Measurements from ENCODE around the gene PAX3.
"Not testable (repeated sequence)": the region's sequence is repeated elsewhere in the genome, so short reads cannot be mapped to it uniquely, and the experiment has no call there.

The PAX3 gene

DNA sequence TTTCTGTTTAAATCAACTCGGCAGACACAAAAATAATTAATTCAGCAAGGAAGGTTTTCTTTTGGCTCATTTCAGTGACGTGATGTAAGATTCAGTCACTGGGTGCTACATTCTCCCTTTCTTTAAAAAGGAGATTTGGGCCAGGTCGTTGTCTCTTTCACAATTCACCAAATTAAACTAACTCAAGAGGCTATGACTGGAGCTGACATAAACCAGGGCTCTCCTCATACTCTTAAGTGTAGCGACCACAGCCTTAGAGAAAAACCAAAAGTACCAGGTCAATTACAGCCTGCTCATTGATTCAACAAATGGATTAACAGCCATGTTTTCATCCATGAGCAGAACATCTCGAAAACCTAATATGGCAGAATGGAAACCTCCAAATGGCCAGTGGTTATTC is 85.7 kb downstream of the PAX3 start:
- no peak for DNase-seq (ENCODE audit: low spot score)

DNA sequence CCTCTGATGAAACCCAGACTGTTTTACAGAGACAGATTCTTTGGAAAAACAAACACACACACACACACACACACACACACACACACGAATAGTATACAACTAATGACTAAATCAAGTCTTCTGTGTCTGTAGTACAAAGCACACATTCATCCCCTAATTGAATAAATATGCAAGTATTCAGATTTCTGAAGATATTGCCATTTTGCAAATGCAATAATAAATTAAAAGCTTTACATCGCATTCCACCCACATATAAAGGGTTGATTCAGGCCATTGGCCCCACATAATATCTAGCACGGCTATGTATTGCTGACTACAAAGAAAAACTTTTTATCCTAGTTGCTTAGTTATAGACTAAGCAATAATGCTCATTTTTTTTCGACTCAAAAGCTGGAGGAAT is 86.2 kb downstream of the PAX3 start:
- no peak for DNase-seq (ENCODE audit: low spot score)

DNA sequence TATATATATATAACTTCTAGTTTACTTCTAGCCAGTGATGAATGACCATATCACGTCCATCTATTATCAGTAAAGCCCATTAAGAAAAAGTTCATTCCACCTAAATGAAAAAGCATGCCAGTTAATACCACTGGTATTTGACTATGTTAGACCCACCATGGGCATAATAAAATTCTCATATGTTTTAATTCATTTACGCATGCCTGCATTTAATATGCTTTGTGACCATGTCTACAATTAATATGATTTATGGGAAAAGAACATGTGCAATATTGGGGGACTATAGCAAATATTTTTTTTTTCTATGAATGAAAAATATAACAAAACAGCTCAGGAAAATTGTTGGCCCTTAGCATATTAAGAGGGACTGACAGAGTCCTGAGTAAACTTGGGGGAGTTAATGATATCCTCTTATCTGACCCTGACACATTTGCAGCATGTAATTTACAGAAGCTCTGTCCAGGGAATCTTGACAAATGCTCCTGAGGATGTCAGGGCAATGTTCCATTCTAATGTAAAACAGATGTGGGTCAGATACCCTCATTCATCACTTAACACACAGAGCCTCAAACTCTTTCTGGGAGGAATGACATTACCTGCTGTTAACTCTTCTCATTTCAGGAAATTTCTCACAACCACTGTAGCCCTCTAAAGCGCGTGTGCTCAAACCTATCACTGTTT is 90.6 kb downstream of the PAX3 start:
- DNase-seq (ENCODE audit: low spot score), result no peak

DNA sequence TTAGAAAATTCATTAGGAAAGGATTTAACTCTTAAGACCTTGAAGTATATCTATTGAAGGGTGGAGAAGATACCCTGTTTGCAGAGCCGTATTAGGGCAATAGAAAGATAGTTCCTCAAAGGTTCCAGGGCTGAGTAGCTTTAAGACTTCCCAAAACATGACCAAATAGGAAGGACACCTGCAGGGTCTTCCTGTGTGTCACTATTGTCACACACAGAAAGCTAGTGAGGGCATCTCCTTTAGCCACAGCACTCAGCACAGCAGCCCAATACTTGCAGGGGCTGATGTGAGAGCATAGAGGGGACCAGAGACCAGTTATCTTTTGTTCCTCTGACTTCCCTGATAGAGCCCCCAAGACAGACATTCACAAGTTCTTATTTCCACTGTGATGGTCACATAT is 93.7 kb downstream of the PAX3 start:
- DNase-seq (ENCODE audit: low spot score), result no peak

DNA sequence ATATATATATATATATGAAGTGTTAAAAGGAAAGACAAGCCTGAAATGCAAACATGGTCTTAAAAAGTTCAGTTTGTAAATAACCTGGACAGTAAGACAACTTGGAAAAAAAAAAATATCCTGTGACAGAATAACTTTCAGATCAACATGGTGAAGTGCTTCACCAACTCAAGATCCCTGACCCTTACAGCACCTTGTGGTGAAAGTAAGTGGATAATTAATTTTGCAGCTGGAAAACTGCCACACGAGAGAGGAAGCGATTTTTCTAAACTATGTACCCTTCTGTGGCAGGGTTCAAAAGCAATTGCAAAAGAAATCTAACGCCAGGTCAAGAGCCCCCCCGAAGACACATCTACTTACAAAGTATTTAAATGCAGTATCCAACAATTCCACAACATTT is 95.8 kb downstream of the PAX3 start:
- DNase-seq (ENCODE audit: low spot score), result no peak

DNA sequence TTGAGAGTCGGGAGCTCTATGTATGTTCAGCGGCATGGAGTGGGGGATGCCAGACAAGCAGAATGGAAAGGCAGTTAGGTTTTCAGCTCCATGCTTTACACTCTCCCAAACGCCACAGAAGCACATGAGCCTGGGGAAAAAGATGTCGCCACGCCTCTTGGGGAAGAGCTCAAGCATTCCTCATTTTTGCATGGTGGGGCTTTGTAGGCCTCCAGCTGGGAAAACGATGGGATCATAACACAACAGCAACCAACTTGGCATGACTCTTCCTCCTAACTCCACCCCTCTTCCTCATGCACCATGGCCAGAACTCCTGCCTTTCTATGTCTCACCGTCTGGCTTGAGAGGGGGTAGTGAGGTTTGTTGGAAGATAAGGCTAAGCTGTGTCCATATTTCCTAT is 102.6 kb downstream of the PAX3 start:
- no peak for DNase-seq (ENCODE audit: low spot score)

DNA sequence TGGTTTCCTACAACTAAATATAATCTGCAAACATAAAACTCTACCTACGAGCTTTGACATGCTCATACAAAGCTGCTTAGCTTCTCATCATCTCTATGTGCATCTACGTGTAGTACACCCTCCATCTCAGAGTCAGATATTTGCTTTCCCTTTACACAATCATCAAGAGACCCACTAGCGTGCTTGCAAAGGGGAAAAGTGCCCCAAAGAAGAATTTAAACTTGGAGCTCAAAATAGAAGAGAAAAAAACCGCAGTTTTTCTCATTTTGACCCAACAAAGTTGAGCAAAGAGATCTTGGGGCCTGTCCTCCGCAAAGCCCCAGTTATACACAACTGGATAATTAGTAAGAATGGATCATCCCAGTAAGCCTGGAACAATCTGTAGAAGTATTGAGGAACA is 104.1 kb downstream of the PAX3 start:
- no peak for DNase-seq (ENCODE audit: low spot score)

DNA sequence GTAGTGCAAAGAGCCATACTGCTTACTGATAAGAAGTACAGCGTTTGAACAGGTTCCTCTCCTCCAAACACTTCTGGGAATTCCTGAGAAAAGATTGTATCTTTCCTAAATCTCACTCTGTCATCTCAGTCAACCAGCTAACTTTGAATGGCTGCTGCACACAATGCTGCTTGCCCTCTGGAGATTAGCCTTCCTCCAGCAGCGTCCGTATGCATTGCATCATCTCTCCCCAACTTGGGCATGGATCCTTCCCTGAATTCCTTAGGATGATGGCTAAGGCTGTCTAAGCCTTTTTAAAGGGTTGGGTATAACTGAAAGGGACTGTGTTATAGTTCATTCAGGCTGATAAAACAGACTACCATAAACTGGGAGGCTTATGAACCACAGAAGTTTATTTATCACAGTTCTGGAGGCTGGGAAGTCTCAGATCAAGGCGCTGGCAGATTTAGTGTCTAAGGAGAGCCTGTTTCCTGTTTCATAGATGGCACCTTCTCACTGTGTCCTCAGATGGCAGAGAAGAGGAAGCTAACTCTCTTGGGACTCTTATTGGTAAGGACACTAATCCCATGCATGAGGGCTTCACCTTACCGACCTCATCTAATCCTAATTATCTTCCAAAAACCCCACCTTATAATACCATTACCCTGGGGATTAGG is 105.3 kb downstream of the PAX3 start:
- DNase-seq (ENCODE audit: low spot score), result no peak

DNA sequence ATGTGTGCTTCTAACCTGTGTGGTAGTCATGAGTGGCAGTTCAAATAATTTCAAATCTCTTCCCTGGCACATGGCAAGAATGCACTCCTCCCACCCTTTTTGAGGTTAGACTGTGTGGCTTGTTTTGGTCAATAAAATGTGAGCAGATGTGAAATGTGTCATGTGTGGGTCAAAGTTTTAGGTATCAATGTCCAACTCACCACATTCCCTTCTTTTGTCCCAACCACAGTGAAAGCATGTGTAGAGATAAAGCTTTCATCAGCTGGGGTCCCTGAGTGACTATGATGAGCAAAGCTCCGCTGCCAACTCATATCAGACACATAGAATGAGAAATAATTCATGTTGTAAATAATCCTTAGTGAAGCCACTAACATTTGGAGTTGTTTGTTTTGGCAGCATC is 118.2 kb downstream of the PAX3 start:
- DNase-seq (ENCODE audit: low spot score), result peak; percentile 40

DNA sequence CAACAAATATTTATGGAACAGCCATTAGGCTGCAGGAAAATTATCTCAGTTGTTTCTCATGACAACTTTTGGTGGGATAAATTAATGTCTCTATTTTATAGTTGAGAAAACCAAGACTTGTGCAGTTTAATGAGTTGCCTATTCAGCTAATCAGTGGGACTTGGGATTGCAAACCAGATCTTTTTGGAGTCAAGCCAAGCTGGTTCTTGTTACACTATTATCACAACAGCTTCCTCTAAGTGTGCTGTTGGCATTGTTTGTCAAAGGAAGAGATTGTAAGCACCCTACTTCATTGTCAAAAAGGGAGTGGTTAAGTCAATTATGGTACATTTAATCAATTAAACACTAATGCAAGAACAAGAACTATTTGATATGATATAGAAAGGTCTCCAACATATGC is 119.2 kb downstream of the PAX3 start:
- no peak for DNase-seq (ENCODE audit: low spot score)

DNA sequence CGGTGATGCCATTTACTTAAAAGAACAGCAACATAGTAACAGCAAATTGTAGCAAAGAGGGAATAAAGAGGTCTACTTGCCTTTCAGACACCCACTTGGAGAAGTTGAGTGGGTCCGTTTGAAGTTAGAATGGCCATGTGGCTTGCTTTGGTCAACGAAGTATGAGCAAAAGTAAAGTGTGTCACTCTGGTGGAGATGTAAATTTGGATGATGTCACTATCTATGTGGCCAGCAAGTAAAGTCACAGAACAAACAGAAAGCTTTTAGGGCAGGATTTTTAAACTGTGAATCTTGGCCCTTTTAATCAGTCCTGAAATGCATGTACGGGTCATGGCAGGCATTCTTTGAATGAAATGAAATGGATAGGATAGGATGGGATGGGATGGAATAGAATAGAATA is 120.3 kb downstream of the PAX3 start:
- DNase-seq (ENCODE audit: low spot score), result no peak

DNA sequence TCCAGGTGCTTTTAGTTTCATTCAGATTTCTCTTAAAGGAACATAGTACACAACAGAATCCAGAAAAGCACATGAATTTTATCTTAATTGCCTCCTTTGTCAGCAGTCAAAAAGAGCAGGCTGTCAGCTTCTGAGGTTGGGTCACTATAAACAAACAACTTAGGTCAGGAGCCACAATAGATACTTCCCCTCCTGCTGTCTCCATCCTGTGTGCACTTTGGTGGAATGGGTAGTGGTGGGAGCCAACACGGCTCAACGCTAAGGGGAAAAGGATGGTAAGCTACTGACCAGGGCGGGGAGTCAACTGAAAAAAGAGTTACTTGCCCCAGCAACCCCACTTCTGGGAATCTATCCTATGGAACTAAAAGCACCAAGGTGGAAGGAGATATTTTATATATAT is 121.9 kb downstream of the PAX3 start:
- no peak for DNase-seq (ENCODE audit: low spot score)

DNA sequence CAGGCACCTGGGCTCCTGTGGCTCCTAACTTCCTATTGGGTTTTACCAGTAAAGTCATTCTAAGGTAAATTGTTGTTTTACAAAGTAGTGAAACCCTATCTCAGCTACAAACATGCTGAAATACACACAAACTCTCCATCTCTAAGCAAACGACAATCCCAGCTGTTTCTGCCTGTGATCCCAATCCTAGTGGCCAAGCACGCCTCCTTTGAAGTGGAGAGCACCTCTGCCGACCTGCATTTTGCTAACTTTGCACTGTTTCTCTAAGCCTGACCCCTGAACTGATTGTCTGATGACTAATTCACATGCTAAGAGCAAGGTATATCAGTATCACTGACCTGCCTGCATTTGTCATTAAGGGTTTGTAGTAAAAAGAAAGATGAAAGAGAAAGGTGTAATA is 124.3 kb downstream of the PAX3 start:
- peak; percentile 66 for DNase-seq (ENCODE audit: low spot score)

DNA sequence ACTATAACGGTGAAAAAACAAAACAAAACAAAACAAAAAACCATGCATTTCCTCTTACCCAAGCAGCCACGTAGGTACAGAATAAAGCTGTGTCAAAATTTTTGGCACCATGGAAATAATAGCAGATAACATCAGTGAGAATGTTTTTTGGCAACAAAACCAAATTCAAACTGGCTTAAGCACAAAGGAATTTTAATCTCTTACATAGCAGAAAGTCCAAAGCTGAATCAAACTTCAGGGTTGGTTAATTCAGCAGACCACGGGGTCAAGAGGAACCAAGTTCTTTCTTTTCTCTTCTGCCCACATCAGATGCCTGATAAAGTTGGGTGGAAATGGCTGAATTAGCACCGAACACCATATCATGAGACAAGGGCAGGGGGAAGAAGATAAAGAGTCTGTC is 129.5 kb downstream of the PAX3 start:
- DNase-seq (ENCODE audit: low spot score), result no peak

DNA sequence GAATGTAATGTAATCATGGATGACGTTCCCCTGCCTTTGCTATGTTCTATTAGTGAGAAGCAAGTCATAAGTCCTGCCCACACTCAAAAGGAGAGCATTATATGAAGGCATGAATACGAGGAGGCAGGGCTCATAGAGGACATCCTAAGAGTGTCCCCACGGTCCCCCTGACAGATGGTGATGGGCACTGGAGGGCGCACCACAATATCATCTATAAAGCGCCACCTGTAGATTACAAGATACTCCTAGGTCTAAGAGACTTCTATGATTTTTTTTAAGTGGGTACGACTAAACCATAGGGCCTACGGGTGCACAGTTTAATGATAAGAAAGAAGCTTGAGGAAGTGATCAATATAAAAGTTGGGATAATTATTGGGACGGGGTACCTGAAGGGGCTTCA is 131.0 kb downstream of the PAX3 start:
- DNase-seq (ENCODE audit: low spot score), result no peak

DNA sequence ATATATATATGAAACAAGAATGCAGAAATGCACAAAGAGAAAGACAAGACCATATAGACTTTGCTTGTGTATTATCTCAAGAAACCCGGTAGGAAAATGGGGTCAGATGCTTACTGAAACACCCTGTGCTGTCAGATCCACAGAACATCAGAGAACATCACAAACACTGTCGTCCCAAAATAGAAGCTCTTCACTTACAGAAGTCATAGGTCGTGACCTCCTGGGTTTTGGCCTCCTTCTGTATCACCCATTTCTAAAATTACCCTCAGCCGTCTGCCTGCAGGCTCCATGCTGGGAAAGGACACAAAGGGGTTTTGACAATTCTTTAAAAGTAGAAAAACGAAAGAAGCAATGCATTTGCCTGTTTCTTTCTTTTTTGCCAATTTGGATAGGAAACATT is 137.9 kb downstream of the PAX3 start:
- DNase-seq (ENCODE audit: low spot score), result no peak

DNA sequence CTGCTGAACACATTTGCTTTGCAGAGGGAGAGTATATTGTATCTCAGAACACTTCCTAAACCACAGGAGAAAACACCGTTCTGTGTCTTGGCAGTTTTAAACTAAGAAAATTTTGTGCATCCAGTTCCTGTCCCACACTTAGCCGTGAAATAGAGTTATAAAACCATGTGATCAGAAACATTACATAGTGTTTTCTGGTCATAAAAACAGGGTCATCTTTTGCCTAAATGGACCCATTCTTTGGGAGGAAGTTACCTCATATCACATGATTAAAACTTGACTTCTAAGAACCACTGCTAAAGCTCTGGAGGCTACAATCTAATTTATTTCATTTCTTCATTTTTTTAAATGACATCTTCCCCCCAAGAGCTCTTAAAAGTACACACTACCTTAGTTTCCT is 138.7 kb downstream of the PAX3 start:
- DNase-seq (ENCODE audit: low spot score), result no peak

DNA sequence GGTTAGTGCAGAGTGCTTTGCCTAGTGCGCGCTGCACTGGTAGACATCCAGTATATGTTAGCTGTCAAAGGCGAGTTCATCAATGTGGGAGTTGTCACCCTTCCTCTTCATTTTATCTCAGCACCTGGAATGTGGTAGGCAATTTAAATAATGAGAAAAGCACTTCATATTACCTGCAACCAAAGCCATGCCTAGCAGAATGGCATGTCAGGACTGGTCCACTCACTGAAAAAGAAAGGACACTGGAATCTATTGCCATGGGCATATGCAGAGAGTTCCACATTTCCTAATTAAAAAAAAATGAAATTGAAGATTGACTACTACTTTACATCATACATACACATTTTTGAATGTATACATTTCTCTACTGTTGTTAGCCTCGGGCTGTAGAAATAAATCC is 139.6 kb downstream of the PAX3 start:
- DNase-seq (ENCODE audit: low spot score), result no peak

DNA sequence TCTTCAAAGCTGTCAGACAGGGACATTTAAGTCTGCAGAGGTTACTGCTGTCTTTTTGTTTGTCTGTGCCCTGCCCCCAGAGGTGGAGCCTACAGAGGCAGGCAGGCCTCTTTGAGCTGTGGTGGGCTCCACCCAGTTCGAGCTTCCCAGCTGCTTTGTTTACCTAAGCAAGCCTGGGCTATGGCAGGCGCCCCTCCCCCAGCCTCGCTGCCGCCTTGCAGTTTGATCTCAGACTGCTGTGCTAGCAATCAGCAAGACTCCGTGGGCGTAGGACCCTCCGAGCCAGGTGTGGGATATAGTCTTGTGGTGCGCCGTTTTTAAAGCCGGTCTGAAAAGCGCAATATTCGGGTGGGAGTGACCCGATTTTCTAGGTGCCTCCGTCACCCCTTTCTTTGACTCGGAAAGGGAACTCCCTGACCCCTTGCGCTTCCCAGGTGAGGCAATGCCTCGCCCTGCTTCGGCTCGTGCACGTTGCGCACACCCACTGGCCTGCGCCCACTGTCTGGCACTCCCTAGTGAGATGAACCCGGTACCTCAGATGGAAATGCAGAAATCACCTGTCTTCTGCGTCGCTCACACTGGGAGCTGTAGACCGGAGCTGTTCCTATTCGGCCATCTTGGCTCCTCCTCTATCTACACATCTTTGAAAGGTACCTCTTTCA is 143.7 kb downstream of the PAX3 start:
- DNase-seq (ENCODE audit: low spot score), result not testable (repeated sequence)

All from SW480 (cell line).